Measurements from ENCODE around the gene ZMIZ1.

The ZMIZ1 gene

GRCh38 chr10:79314761-79315601, 246.2 kb downstream of the ZMIZ1 start:
- no peak for DNase-seq

- no peak for DNase-seq
These were observed 246.8 kb downstream of the ZMIZ1 start for GRCh38 chr10:79315602-79315920.

- peak; percentile 26 for DNase-seq
These were observed 248.1 kb downstream of the ZMIZ1 start for GRCh38 chr10:79316671-79317431.

GRCh38 chr10:79318369-79318768, 249.6 kb downstream of the ZMIZ1 start:
- DNase-seq: no peak

- DNase-seq: no peak
These were observed 250.5 kb downstream of the ZMIZ1 start for GRCh38 chr10:79319115-79319771.

- DNase-seq: no peak
These were observed 251.6 kb downstream of the ZMIZ1 start for GRCh38 chr10:79320316-79320715.

- peak; percentile 70 for DNase-seq
These were observed 252.2 kb downstream of the ZMIZ1 start for GRCh38 chr10:79320820-79321493.

- no peak for DNase-seq
These were observed 252.7 kb downstream of the ZMIZ1 start for GRCh38 chr10:79321494-79321882.

GRCh38 chr10:79321951-79322350, 253.2 kb downstream of the ZMIZ1 start:
- no peak for DNase-seq

GRCh38 chr10:79322616-79323543, 254.1 kb downstream of the ZMIZ1 start:
- peak; percentile 94 for DNase-seq

GRCh38 chr10:79323602-79324001, 254.8 kb downstream of the ZMIZ1 start:
- DNase-seq: no peak

- DNase-seq: no peak
These were observed 255.4 kb downstream of the ZMIZ1 start for GRCh38 chr10:79324032-79324695.

- DNase-seq: no peak
These were observed 257.8 kb downstream of the ZMIZ1 start for GRCh38 chr10:79326361-79327089.

GRCh38 chr10:79327090-79327457, 258.3 kb downstream of the ZMIZ1 start:
- no peak for DNase-seq

- DNase-seq: no peak
These were observed 259.5 kb downstream of the ZMIZ1 start for GRCh38 chr10:79328147-79328701.

GRCh38 chr10:79328737-79329504, 260.2 kb downstream of the ZMIZ1 start:
- DNase-seq: no peak

GRCh38 chr10:79329529-79329928, 260.8 kb downstream of the ZMIZ1 start:
- DNase-seq: no peak

- DNase-seq: no peak
These were observed 262.5 kb downstream of the ZMIZ1 start for GRCh38 chr10:79331226-79331625.

GRCh38 chr10:79331709-79332108, 262.9 kb downstream of the ZMIZ1 start:
- peak; percentile 72 for DNase-seq
